Islet of Langerhans (tissue), 1 donor: ENCODE measurements around the gene FOXRED1.
"Not testable (repeated sequence)": the region's sequence is repeated elsewhere in the genome, so short reads cannot be mapped to it uniquely, and the experiment has no call there.

ENCODE experiments used
- FAIRE-seq: peaks from one replicate; lab custom pipeline; 2011; peaks lifted over from hg19 to GRCh38; lab: Jason Lieb, UNC

Gene FOXRED1

GRCh38 chr11:126277780-126278179 lies 8.8 kb downstream of the FOXRED1 start:
- FAIRE-seq: no peak

GRCh38 chr11:126279191-126279590 lies 10.2 kb downstream of the FOXRED1 start:
- FAIRE-seq: no peak

GRCh38 chr11:126280595-126280994 lies 11.6 kb downstream of the FOXRED1 start:
- no peak for FAIRE-seq

- no peak for FAIRE-seq
These were observed 12.3 kb downstream of the FOXRED1 start for GRCh38 chr11:126281245-126281644.

GRCh38 chr11:126281666-126282175 lies 12.8 kb downstream of the FOXRED1 start:
- no peak for FAIRE-seq

- no peak for FAIRE-seq
These were observed 13.4 kb downstream of the FOXRED1 start for GRCh38 chr11:126282361-126282735.

GRCh38 chr11:126282736-126283591 lies 14.0 kb downstream of the FOXRED1 start, which contains the start of gene TIRAP:
TSS of gene TIRAP (plus strand) at chr11:126283093. CDS start at chr11:126290895, 7,802 bp downstream.
- FAIRE-seq: no peak

GRCh38 chr11:126284829-126285228 lies 15.9 kb downstream of the FOXRED1 start:
- FAIRE-seq: peak; percentile 60

- FAIRE-seq: no peak
These were observed 19.3 kb downstream of the FOXRED1 start for GRCh38 chr11:126288237-126288636.

- no peak for FAIRE-seq
These were observed 21.9 kb downstream of the FOXRED1 start for GRCh38 chr11:126290887-126291286.

- FAIRE-seq: no peak
These were observed 24.8 kb downstream of the FOXRED1 start for GRCh38 chr11:126293726-126294125.

GRCh38 chr11:126297004-126297403 lies 28.1 kb downstream of the FOXRED1 start:
- FAIRE-seq: no peak

GRCh38 chr11:126303623-126304456 lies 34.9 kb downstream of the FOXRED1 start, which contains the start of gene DCPS:
TSS of gene DCPS (plus strand) at chr11:126304060. CDS start at chr11:126304081, 21 bp downstream.
- no peak for FAIRE-seq

- FAIRE-seq: no peak
These were observed 35.6 kb downstream of the FOXRED1 start for GRCh38 chr11:126304457-126305075.

- no peak for FAIRE-seq
These were observed 36.7 kb downstream of the FOXRED1 start for GRCh38 chr11:126305699-126306098.

GRCh38 chr11:126307706-126308105 lies 38.8 kb downstream of the FOXRED1 start:
- no peak for FAIRE-seq

GRCh38 chr11:126308271-126308671 lies 39.3 kb downstream of the FOXRED1 start:
- FAIRE-seq: no peak

- FAIRE-seq: not testable (repeated sequence)
These were observed 39.8 kb downstream of the FOXRED1 start for GRCh38 chr11:126308771-126309170.

- FAIRE-seq: no peak
These were observed 41.4 kb downstream of the FOXRED1 start for GRCh38 chr11:126310200-126310991.

GRCh38 chr11:126310992-126311310 lies 42.0 kb downstream of the FOXRED1 start:
- FAIRE-seq: no peak

- no peak for FAIRE-seq
These were observed 42.7 kb downstream of the FOXRED1 start for GRCh38 chr11:126311401-126312291.
